GM19438 (cell line): ENCODE measurements around the gene PIGZ.
A peak's percentile ranks its signal among the peaks of the same experiment; 100 is the strongest.

Experiments used
- ATAC-seq: cut with Tn5 transposase; IDR thresholded peaks from one replicate; pipeline ENCODE4 v1.9.1; 2021; ENCODE audit warnings: low read depth; ENCODE audit not compliant: unreplicated experiment

PIGZ gene

GRCh38 chr3:197001972-197002700, 33.5 kb upstream of the PIGZ start:
- peak; percentile 17 for ATAC-seq

DNA sequence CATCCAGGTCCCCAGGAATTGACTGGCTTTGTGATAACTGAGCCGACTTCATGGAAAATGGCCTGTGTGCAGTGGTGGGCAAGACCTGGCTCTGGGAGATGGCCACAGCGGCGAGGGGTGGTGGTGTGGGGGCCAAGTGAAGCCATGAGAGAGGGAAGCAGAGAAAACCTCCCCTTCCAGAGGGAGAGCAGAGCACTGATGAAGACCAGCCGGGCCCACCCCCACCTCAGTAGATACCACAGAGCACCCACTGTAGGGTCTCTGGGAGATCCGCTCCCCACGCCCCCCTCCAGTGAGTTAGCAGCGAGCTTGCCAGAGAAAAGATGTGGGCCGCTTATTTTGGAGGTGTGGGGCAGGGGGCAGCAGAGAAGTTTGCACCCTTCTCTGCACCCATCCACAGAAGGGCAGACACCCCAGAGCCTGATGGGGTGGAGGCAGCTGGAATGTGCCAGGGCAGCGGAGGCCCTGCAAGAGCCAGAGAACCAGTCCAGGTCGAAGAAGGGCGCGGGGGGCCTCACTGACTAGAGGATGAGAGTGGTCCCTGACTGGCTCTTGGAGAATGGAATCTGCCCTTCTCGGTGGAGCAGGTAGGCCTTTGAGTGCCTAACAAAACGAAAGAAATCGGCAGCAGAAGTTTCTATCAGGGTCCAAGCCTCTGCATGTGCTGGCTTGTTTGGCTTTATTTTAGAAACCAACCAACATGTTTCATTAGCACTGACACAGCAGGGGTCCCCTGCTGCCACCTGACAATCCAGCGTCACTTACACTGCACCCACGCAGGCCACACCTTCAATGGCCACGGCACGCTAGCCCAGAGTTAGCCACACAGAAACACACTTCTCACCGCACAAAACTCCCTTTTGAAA, 32.7 kb upstream of the PIGZ start:
- no peak for ATAC-seq

- no peak for ATAC-seq
These were observed 31.6 kb upstream of the PIGZ start for GRCh38 chr3:197000211-197000610.

DNA sequence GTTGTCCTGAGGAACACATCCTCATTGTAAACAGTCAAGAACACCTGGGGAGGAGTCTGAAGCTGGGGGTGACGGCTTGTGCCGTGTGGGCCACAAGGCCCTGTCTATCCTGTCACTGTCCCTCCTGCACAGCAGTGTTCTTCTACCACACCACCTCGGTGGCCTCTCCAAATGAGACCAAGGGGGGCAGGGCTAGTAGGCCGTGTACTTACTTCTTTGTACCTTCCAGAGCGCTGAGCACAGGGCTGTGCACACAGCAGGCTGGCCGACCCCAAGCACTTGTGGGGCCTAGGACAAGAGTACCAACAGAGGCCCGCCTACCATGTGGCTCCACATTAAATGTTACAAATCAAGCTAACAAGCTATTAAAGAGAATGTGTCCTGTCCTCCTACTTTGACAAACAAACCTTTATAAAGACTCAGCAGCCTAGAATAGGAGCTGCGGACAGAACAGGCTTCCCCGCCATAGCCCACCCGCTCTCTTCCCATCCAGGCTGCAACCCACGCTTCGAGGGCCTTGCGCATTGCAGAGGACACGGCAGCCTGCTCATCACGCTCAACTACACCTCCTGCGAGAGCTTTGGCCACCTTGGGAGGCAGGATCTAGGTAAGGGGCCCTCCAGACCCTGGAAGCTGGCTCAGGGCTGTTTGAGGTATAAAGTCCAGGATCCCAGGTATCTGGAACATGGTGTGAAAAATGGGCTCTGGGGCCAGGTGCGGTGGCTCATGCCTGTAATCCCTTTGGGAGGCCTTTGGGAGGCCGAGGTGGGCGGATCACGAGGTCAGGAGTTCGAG, 30.5 kb upstream of the PIGZ start:
- no peak for ATAC-seq

- no peak for ATAC-seq
These were observed 28.7 kb upstream of the PIGZ start for GRCh38 chr3:196997311-196997710.

- no peak for ATAC-seq
These were observed 28.0 kb upstream of the PIGZ start for GRCh38 chr3:196996454-196997265.

DNA sequence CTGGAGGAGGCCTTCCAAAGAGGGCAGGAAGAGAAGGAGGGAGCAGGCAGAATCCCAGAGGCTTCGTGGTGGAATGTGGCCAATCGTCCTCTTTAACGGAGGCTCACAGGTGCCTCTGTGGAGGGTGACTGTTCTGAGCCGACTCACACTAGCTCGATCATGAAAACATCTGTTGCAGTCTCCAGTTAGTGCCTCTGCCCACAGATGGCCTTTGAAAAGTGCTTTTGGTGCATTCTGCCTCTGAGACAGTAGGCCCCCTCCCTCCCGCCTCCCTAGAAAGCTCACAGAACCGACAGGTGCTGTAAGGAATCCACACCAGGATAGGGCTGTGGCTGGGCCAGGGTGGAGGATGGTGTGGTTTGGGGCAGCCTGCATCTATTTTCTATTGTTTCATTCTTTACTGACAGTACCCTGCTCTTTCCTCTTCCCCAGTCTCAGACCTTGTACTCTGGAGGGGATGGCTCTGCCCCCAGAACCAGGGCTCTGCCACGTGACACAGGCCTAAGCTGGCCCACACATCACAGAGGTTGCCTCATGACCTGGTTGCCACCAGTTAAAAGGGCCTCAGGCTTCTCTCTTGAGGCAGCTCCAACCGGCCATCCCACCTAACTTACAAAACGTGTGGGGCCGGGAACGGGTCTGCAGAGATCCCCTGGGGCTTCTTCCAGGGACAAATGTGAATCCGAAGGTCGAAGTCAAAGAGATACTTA, 27.2 kb upstream of the PIGZ start:
- no peak for ATAC-seq

DNA sequence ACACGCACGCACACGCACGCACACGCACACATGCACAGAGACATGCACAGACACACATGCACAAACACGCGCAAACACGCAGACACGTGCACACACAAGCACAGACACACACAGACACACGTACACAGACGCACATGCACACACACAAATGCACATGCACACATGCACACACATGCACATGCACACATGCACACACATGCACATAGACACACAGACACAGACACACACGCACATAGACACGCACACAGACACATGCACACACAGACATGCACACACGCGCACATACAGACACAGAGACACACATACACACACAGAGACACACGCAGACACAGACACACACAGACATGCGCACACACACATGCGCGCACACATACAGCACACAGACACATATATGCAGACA, 26.4 kb upstream of the PIGZ start:
- ATAC-seq, result no peak

- ATAC-seq, result no peak
These were observed 25.4 kb upstream of the PIGZ start for GRCh38 chr3:196994056-196994455.

GRCh38 chr3:196992461-196993065, 23.9 kb upstream of the PIGZ start:
- no peak for ATAC-seq

GRCh38 chr3:196991581-196992460, 23.2 kb upstream of the PIGZ start:
- ATAC-seq, result no peak

DNA sequence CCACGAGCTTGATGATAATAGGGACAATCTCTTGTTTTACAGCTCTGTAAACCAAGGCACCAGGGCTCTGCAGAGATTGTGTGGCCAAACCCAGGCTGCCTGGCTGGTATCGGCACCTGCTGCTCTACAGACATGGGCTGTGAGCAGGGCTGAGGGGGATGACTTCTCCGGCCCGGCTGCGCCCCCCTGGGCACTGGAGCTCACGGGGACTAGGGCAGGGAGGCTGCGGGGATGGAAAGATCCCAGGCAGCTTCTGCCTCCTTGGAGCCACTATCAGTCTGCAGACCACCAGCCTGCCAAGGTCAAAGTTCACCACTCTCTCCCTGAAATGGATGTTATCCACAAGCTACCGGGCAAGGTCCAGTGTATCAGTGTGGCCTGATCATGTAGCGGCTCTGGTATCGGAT, 22.0 kb upstream of the PIGZ start:
- ATAC-seq, result no peak

GRCh38 chr3:196989721-196990262, 21.2 kb upstream of the PIGZ start:
- ATAC-seq, result no peak

DNA sequence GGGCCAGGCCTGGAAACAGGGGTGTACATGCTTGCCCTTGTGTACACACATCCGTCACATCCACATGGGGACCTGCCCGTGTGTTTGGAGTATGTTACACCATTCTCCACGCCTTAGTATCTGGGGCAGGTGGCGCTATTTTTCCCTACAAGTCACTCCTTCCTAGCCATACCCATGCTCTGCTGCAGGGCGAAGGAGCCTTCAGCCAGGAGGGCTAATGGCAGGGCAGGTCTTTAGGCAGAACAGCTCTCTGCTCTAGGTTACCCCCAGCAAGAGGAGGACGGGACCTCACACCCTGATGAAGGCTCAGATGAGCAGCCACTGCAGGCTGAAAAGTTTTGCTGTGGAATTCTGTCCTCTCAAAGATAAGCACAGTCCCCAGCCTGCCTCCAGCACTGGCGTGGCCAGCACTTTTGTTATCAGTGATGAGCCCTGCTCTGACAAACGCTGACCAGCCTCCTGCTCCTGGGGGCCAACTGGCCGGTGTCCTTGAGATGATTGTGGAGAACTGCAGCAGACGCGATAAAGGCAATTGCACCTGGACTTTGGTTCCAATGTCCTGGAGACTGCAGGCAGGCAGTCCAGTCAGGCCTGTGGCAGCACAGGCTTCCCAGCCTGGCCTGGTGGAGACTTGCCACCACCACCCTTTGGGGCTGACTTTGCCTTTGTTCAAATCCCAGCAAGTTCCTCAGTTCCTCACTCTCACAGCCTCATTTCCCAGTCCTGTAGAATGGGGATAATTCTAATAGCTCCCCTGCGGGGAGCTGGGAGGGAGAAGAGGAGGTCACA, 19.8 kb upstream of the PIGZ start:
- no peak for ATAC-seq

DNA sequence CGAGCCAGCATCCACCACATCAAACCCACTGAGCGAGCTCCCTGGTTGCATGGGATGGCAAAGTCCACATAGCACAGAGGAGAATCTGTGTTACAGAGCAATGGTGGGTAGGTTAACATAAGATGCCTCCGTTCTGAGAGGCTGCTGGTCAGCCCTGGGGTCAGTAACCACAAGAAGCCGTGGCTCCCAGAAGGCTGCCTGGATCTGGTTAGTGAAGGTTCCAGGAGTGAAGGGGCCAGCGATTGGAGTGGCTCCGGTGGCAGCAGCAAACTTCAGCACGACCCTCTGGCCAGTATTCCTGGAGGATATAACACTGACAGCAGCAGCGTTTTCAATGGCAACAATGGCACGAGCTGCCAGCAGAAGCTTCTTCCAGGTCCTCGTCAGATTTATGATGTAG, 18.4 kb upstream of the PIGZ start:
- ATAC-seq, result no peak

DNA sequence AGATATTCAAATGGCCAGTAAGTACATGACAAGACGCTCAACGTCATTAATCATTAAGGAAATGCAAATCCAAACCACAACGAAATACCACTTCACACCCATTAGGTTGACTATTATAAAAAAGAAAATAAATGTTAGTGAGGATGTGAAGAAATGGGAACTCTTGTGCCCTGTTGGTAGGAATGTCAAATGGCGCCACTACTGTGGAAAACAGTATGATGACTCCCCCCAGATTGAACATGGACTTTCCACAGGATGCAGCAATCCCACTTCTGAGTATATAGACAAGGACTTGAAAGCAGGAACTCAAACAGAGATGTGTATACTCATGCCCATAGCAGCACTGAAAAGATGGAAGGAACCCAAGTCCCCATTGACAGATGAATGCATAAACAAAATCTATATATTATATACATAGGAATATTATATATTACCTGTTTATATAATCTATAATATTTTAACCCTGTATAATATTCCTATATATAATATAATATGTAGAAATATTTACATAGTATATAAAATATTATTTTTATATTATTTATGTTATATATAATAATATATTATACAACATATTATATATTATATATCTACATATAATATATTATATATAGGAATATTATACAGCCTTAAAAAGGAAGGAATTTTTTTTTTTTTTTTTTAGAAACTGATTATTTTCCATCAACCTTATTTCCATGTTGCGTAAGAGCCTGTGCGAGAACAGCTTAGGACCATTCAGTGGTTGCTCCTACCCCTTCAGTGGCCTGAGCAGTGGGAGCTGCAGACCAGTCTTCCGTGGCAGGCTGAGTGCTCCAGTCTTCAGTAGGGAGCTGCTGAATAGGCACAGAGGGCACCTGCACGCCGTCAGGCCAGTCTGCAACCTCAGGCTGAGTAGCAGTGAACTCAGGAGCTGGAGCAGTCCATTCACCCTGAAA, 17.6 kb upstream of the PIGZ start:
- no peak for ATAC-seq
